B cell (primary cell): ENCODE measurements around the gene CNTNAP2. TPM values are rescaled to one million over a fixed set of nuclear protein-coding genes. Genes with fewer than 3 reads are reported as not detected.

Experiments used
- ATAC-seq: fragments of 200-7000 bp; cut with Tn5 transposase; one replicate; pipeline ENCODE4 v1.10.0; 2021; ENCODE audit warnings: low read depth, mild to moderate bottlenecking, moderate number of reproducible peaks, moderate library complexity
- CTCF ChIA-PET: fragments of 350-600 bp; sonication (Branson Sonifier 250); formaldehyde crosslinking; loops from one replicate; lab custom pipeline; 2021; ENCODE audit warnings: antibody characterized with exemption, inconsistent platforms; lab: Charles Lee
- POLR2A ChIA-PET: fragments of 350-600 bp; sonication (Branson Sonifier 250); formaldehyde crosslinking; loops from one replicate; lab custom pipeline; 2021; ENCODE audit warnings: antibody characterized with exemption; lab: Charles Lee
- DNase-seq: peaks from one replicate; pipeline ENCODE4 v3.0.0; 2013
- H2AFZ ChIP-seq: 2 replicates; pipeline ENCODE4 v1.6.1; 2012; ENCODE audit warnings: mild to moderate bottlenecking, low read depth, low read length; ENCODE audit not compliant: insufficient read depth, poor library complexity, severe bottlenecking
- H3K27ac ChIP-seq, 2 donors: 1 replicate in 1 of 2; 2 replicates in 1 of 2; pipeline ENCODE4 v1.5.1; 2012 to 2013; ENCODE audit warnings: low read length in 2 of 2, mild to moderate bottlenecking in 2 of 2, moderate library complexity in 1 of 2
- H3K27me3 ChIP-seq, 4 experiments: fragments of 200-600 bp in 1 of 4; sonication (generic) in 1 of 4; replicated peaks in 1 of 4; 1 replicate in 2 of 4; 2 replicates in 2 of 4; pipeline versions ENCODE4 v1.6.1 to v1.7.0; 2013 to 2016; ENCODE audit warnings: low read length in 3 of 4, mild to moderate bottlenecking in 2 of 4, mixed read lengths in 1 of 4, moderate library complexity in 1 of 4; ENCODE audit not compliant: insufficient read depth in 4 of 4, control insufficient read depth in 3 of 4; ENCODE audit errors: control extremely low read depth in 1 of 4
- H3K36me3 ChIP-seq, 2 experiments: replicated peaks in 1 of 2; 1 replicate in 1 of 2; 2 replicates in 1 of 2; pipeline versions ENCODE4 v1.6.1 to v1.7.1; 2013; ENCODE audit warnings: low read length in 1 of 2; ENCODE audit not compliant: insufficient read depth in 2 of 2, control insufficient read depth in 1 of 2; ENCODE audit errors: control extremely low read depth in 1 of 2, extremely low read depth in 1 of 2
- H3K4me1 ChIP-seq, 2 donors: fragments of 200-600 bp in 1 of 2; sonication (generic) in 1 of 2; 1 replicate in 1 of 2; 2 replicates in 1 of 2; pipeline versions ENCODE4 v1.5.1 to v1.6.1; 2013 to 2017; ENCODE audit warnings: low read length in 2 of 2; ENCODE audit not compliant: control insufficient read depth in 2 of 2, insufficient read depth in 2 of 2
- H3K4me2 ChIP-seq: replicated peaks from 2 replicates; pipeline ENCODE3; 2012; ENCODE audit warnings: mild to moderate bottlenecking, low read depth, low read length; ENCODE audit not compliant: poor library complexity, severe bottlenecking
- H3K4me3 ChIP-seq, 5 experiments: fragments of 200-600 bp in 1 of 5; sonication (generic) in 1 of 5; 1 replicate in 3 of 5; 2 replicates in 2 of 5; pipeline versions ENCODE4 v1.5.1 to v1.7.0; 2011 to 2016; ENCODE audit warnings: low read length in 4 of 5, mild to moderate bottlenecking in 4 of 5, low read depth in 2 of 5, control low read depth in 1 of 5, moderate library complexity in 1 of 5; ENCODE audit not compliant: insufficient read depth in 1 of 5; ENCODE audit errors: control extremely low read depth in 1 of 5, extremely low read depth in 1 of 5
- H3K79me2 ChIP-seq: fragments of 200-600 bp; sonication (generic); one replicate; pipeline ENCODE4 v1.6.0; 2016; ENCODE audit warnings: low read length; ENCODE audit not compliant: control insufficient read depth, insufficient read depth
- H3K9ac ChIP-seq: fragments of 200-600 bp; sonication (generic); 2 replicates; pipeline ENCODE4 v1.6.1; 2017; ENCODE audit warnings: mild to moderate bottlenecking, low read length, moderate library complexity
- H3K9me3 ChIP-seq, 3 donors: one replicate each; pipeline versions ENCODE4 v1.6.1 to v1.7.1; 2013; ENCODE audit warnings: low read length in 2 of 3; ENCODE audit not compliant: control insufficient read depth in 2 of 3, insufficient read depth in 1 of 3; ENCODE audit errors: control extremely low read depth in 1 of 3
- H4K20me1 ChIP-seq: 2 replicates; pipeline ENCODE4 v1.6.0; 2012; ENCODE audit warnings: mild to moderate bottlenecking, low read length; ENCODE audit not compliant: insufficient read depth, control insufficient read depth, poor library complexity, severe bottlenecking
- H3K27ac Mint-ChIP-seq: one replicate; pipeline ENCODE4 v1.8.0; 2021; ENCODE audit warnings: mixed read lengths
- H3K27me3 Mint-ChIP-seq: one replicate; pipeline ENCODE4 v1.8.0; 2021; ENCODE audit warnings: mixed read lengths
- H3K4me1 Mint-ChIP-seq: one replicate; pipeline ENCODE4 v1.8.0; 2021; ENCODE audit warnings: mixed read lengths
- H3K4me3 Mint-ChIP-seq: one replicate; pipeline ENCODE4 v1.8.0; 2021; ENCODE audit warnings: mixed read lengths
- H3K9me3 Mint-ChIP-seq: one replicate; pipeline ENCODE4 v1.8.0; 2022; ENCODE audit warnings: mixed read lengths; ENCODE audit not compliant: insufficient read depth
- EZH2 ChIP-seq: IDR thresholded peaks from 2 replicates; pipeline ENCODE4 v1.6.1; 2012; ENCODE audit warnings: borderline replicate concordance, low read depth, mild to moderate bottlenecking, moderate library complexity, low read length; ENCODE audit not compliant: insufficient read depth, poor library complexity, severe bottlenecking
- WGBS: methylation state at CpG from one replicate; pipeline ENCODE4 v1.1.5; 2013; ENCODE audit warnings: missing lambda C conversion rate; ENCODE audit not compliant: insufficient coverage; 5-methylcytosine and 5-hydroxymethylcytosine counted together
- intact Hi-C: fragments of 100-400 bp; cut with micrococcal nuclease; formaldehyde crosslinking; loops from one replicate; pipeline ENCODE4 v1.10.0; 2022
- polyA plus RNA-seq: library from polyadenylated mRNA; depleted of rRNA; stranded (reverse); fragments of >200 nt; gene quantifications from 2 replicates; pipeline ENCODE4 v1.2.3, GENCODE V29; 2012
- total RNA-seq, 2 donors: library from RNA; stranded (reverse); fragments of 120-200 nt in 1 of 2; gene quantifications; 1 replicate in 1 of 2; 2 replicates in 1 of 2; pipeline versions ENCODE4 v1.2.3 to v1.2.4, GENCODE V29; 2013 to 2022
- TF ChIP-seq, protein P1 (sequence below): fragments of 200-600 bp; IDR thresholded peaks from one replicate; pipeline ENCODE4 v1.8.0; 2022; ENCODE audit warnings: antibody characterized with exemption, mild to moderate bottlenecking

CNTNAP2 gene
- total and polyA plus RNA-seq, 2 donors (not counting 1 experiment from before 2014, with no cell fraction given), result 7.4 to 16.6 TPM

- no peaks in the 10 kb centered on the region for H3K27me3 Mint-ChIP-seq
- TF ChIP-seq, protein P1, sequence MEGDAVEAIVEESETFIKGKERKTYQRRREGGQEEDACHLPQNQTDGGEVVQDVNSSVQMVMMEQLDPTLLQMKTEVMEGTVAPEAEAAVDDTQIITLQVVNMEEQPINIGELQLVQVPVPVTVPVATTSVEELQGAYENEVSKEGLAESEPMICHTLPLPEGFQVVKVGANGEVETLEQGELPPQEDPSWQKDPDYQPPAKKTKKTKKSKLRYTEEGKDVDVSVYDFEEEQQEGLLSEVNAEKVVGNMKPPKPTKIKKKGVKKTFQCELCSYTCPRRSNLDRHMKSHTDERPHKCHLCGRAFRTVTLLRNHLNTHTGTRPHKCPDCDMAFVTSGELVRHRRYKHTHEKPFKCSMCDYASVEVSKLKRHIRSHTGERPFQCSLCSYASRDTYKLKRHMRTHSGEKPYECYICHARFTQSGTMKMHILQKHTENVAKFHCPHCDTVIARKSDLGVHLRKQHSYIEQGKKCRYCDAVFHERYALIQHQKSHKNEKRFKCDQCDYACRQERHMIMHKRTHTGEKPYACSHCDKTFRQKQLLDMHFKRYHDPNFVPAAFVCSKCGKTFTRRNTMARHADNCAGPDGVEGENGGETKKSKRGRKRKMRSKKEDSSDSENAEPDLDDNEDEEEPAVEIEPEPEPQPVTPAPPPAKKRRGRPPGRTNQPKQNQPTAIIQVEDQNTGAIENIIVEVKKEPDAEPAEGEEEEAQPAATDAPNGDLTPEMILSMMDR, result no peak
- no peak overlapping the region for H2AFZ ChIP-seq
- no peak overlapping the region for H3K27ac Mint-ChIP-seq
- H3K79me2 ChIP-seq, result no peaks in the 10 kb centered on the region
- H3K4me2 ChIP-seq, result no peak overlapping the region
- no peaks in the 10 kb centered on the region for H3K27me3 ChIP-seq
- no peaks in the 10 kb centered on the region for H3K36me3 ChIP-seq
- no peaks in the 10 kb centered on the region for H3K4me1 Mint-ChIP-seq
- no peaks in the 10 kb centered on the region for H3K4me1 ChIP-seq
- 100% methylated on average over 3 of the region's 7 CpGs for WGBS
- H3K9ac ChIP-seq, result no peak overlapping the region
- H3K4me3 ChIP-seq, result no peak overlapping the region
- ATAC-seq, result no peak
- no peaks in the 10 kb centered on the region for H4K20me1 ChIP-seq
- ChIA-PET POLR2A (no interaction called here), CTCF (no interaction called here)
- peaks cover 0 to 10% (median 0%) of the 10 kb centered on the region in 3 donors for H3K9me3 ChIP-seq
- H3K9me3 Mint-ChIP-seq, result peaks cover 12% of the 10 kb centered on the region
- no peak overlapping the region for H3K27ac ChIP-seq
- DNase-seq, result no peak
- H3K4me3 Mint-ChIP-seq, result no peak overlapping the region
- intact Hi-C loops, result no loop called here
Measured at GRCh38 chr7:146791344-146792285, 675.0 kb downstream of the CNTNAP2 start.

DNA sequence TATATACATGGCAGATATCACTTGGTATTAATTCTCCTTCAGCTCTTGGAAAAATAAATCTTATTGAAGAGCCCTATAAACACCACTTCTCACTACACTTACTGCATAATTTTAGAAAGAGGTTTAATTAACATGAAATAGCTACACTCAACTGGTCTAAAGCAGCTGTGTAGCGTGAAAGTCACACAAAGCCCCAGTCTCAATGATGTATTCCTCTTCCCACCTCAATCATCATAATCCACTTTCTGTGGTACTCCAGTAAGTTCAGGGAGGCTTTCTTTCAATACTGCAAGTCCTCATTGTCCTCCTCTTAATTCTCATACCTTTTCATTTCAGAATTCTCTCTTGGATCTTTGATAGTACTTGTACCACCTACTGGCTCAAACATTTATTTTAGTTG lies 688.0 kb downstream of the CNTNAP2 start:
- Histone ChIP-seq H4K20me1 (no peaks in the 10 kb centered on the region), H3K4me1 (no peaks in the 10 kb centered on the region), H3K36me3 (no peaks in the 10 kb centered on the region), H3K79me2 (no peaks in the 10 kb centered on the region), H3K4me3 (no peak overlapping the region), H3K9ac (no peak overlapping the region), H3K9me3 (peaks cover 0 to 3% (median 0%) of the 10 kb centered on the region in 3 donors), H3K27ac (no peak overlapping the region), H2AFZ (no peak overlapping the region), H3K4me2 (no peak overlapping the region), H3K27me3 (no peaks in the 10 kb centered on the region)
- ATAC-seq (no peak), DNase-seq (no peak)
- no peaks in the 10 kb centered on the region for H3K4me1 Mint-ChIP-seq
- no peaks in the 10 kb centered on the region for H3K27me3 Mint-ChIP-seq
- intact Hi-C loops, result no loop called here
- no peak overlapping the region for H3K27ac Mint-ChIP-seq
- H3K9me3 Mint-ChIP-seq, result no peaks in the 10 kb centered on the region
- TF ChIP-seq EZH2, result no peak
- TF ChIP-seq, protein P1, result no peak
- POLR2A ChIA-PET, result no interaction called here
- H3K4me3 Mint-ChIP-seq, result no peak overlapping the region
- no CpG with 5 or more reads among the region's 1 CpG for WGBS
- CTCF ChIA-PET, result no interaction called here
